DOHH2 (cell line): ENCODE data around the gene MYPN.

Experiments
- H3F3A ChIP-seq: fragments of 200-600 bp; sonication (generic), shearing (Covaris generic); 2 replicates; pipeline ENCODE4 v1.6.0; 2016; ENCODE audit warnings: antibody characterized with exemption, mild to moderate bottlenecking; ENCODE audit not compliant: control insufficient read depth, insufficient read depth
- H3K27ac ChIP-seq: fragments of 200-600 bp; sonication (generic); 2 replicates; pipeline ENCODE4 v1.5.1; 2014; ENCODE audit warnings: low read depth, mild to moderate bottlenecking, low read length, moderate library complexity
- H3K27me3 ChIP-seq: fragments of 200-600 bp; sonication (generic); 2 replicates; pipeline ENCODE4 v1.6.1; 2014; ENCODE audit warnings: mild to moderate bottlenecking, low read length, mixed read lengths; ENCODE audit not compliant: control insufficient read depth
- H3K36me3 ChIP-seq: fragments of 200-600 bp; sonication (generic); 2 replicates; pipeline ENCODE4 v1.6.1; 2014; ENCODE audit warnings: mild to moderate bottlenecking, low read length, moderate library complexity, mixed read lengths; ENCODE audit not compliant: control insufficient read depth
- H3K4me1 ChIP-seq: fragments of 200-600 bp; sonication (generic); 2 replicates; pipeline ENCODE4 v1.6.1; 2014; ENCODE audit warnings: mild to moderate bottlenecking, low read length, mixed read lengths; ENCODE audit not compliant: control insufficient read depth
- H3K4me2 ChIP-seq: fragments of 200-600 bp; sonication (generic); 2 replicates; pipeline ENCODE4 v1.6.0; 2014; ENCODE audit warnings: mild to moderate bottlenecking, low read length, moderate library complexity
- H3K4me3 ChIP-seq: fragments of 200-600 bp; sonication (generic); 2 replicates; pipeline ENCODE4 v1.5.1; 2014; ENCODE audit warnings: mild to moderate bottlenecking, low read length, mixed read lengths
- H3K79me2 ChIP-seq: fragments of 200-600 bp; sonication (generic); 2 replicates; pipeline ENCODE4 v1.6.1; 2014; ENCODE audit warnings: mild to moderate bottlenecking, low read length, mixed read lengths; ENCODE audit not compliant: control insufficient read depth
- H3K9me2 ChIP-seq: fragments of 200-600 bp; sonication (generic); replicated peaks from 2 replicates; pipeline ENCODE4 v1.6.1; 2014; ENCODE audit warnings: mild to moderate bottlenecking, low read length, mixed read lengths; ENCODE audit not compliant: control insufficient read depth
- H3K9me3 ChIP-seq: fragments of 200-600 bp; sonication (generic); 2 replicates; pipeline ENCODE4 v1.6.1; 2014; ENCODE audit warnings: antibody characterized with exemption, low read length, mixed read lengths; ENCODE audit not compliant: control insufficient read depth, insufficient read depth
- H4K20me1 ChIP-seq: fragments of 200-600 bp; sonication (generic); 2 replicates; pipeline ENCODE4 v1.6.0; 2014; ENCODE audit warnings: low read depth, mild to moderate bottlenecking, antibody characterized with exemption, low read length, moderate library complexity; ENCODE audit not compliant: control insufficient read depth, insufficient read depth
- CTCF ChIP-seq: fragments of 200-600 bp; sonication (generic); IDR thresholded peaks from one replicate; pipeline ENCODE4 v1.5.1; 2014; ENCODE audit warnings: antibody characterized with exemption, mild to moderate bottlenecking, low read depth, low read length; ENCODE audit not compliant: poor library complexity, severe bottlenecking
- EZH2phosphoT487 ChIP-seq: fragments of 200-600 bp; sonication (generic); IDR thresholded peaks from 2 replicates; pipeline ENCODE4 v1.6.1; 2017; ENCODE audit warnings: borderline replicate concordance, mild to moderate bottlenecking, antibody characterized with exemption, low read length, moderate library complexity, mixed read lengths

The MYPN gene

GRCh38 chr10:68118657-68119056, 9.4 kb downstream of the MYPN start:
- no peaks in the 10 kb centered on the region for H3K9me3 ChIP-seq
- H3K4me1 ChIP-seq: peaks cover 7% of the 10 kb centered on the region
- no peaks in the 10 kb centered on the region for H4K20me1 ChIP-seq
- H3K36me3 ChIP-seq: no peaks in the 10 kb centered on the region
- no peak overlapping the region for H3K27ac ChIP-seq
- no peak overlapping the region for H3K4me2 ChIP-seq
- TF ChIP-seq EZH2phosphoT487 (no peak), CTCF (no peak)
- no peaks in the 10 kb centered on the region for H3K27me3 ChIP-seq
- H3F3A ChIP-seq: no peaks in the 10 kb centered on the region
- H3K79me2 ChIP-seq: no peaks in the 10 kb centered on the region
- no peak overlapping the region for H3K4me3 ChIP-seq
- no peaks in the 10 kb centered on the region for H3K9me2 ChIP-seq

GRCh38 chr10:68121020-68121743, 11.9 kb downstream of the MYPN start:
- no peaks in the 10 kb centered on the region for H3K27me3 ChIP-seq
- H3F3A ChIP-seq: no peaks in the 10 kb centered on the region
- H3K9me2 ChIP-seq: no peaks in the 10 kb centered on the region
- H3K4me3 ChIP-seq: no peak overlapping the region
- no peak overlapping the region for H3K4me2 ChIP-seq
- H3K36me3 ChIP-seq: no peaks in the 10 kb centered on the region
- peaks cover 7% of the 10 kb centered on the region for H3K4me1 ChIP-seq
- H3K9me3 ChIP-seq: no peaks in the 10 kb centered on the region
- no peaks in the 10 kb centered on the region for H3K79me2 ChIP-seq
- no peaks in the 10 kb centered on the region for H4K20me1 ChIP-seq
- no peak overlapping the region for H3K27ac ChIP-seq
- no peak for TF ChIP-seq EZH2phosphoT487
- TF ChIP-seq CTCF: no peak

GRCh38 chr10:68121852-68122251, 12.6 kb downstream of the MYPN start:
- peaks cover 7% of the 10 kb centered on the region for H3K4me1 ChIP-seq
- H3K4me2 ChIP-seq: no peak overlapping the region
- H3K36me3 ChIP-seq: no peaks in the 10 kb centered on the region
- no peaks in the 10 kb centered on the region for H3K9me3 ChIP-seq
- H3K27me3 ChIP-seq: no peaks in the 10 kb centered on the region
- H3K9me2 ChIP-seq: no peaks in the 10 kb centered on the region
- H3K27ac ChIP-seq: no peak overlapping the region
- H4K20me1 ChIP-seq: no peaks in the 10 kb centered on the region
- no peak for TF ChIP-seq EZH2phosphoT487
- TF ChIP-seq CTCF: no peak
- H3K79me2 ChIP-seq: no peaks in the 10 kb centered on the region
- H3F3A ChIP-seq: no peaks in the 10 kb centered on the region
- H3K4me3 ChIP-seq: no peak overlapping the region
